ENCODE results near the gene LYZ.

LYZ gene

DNA sequence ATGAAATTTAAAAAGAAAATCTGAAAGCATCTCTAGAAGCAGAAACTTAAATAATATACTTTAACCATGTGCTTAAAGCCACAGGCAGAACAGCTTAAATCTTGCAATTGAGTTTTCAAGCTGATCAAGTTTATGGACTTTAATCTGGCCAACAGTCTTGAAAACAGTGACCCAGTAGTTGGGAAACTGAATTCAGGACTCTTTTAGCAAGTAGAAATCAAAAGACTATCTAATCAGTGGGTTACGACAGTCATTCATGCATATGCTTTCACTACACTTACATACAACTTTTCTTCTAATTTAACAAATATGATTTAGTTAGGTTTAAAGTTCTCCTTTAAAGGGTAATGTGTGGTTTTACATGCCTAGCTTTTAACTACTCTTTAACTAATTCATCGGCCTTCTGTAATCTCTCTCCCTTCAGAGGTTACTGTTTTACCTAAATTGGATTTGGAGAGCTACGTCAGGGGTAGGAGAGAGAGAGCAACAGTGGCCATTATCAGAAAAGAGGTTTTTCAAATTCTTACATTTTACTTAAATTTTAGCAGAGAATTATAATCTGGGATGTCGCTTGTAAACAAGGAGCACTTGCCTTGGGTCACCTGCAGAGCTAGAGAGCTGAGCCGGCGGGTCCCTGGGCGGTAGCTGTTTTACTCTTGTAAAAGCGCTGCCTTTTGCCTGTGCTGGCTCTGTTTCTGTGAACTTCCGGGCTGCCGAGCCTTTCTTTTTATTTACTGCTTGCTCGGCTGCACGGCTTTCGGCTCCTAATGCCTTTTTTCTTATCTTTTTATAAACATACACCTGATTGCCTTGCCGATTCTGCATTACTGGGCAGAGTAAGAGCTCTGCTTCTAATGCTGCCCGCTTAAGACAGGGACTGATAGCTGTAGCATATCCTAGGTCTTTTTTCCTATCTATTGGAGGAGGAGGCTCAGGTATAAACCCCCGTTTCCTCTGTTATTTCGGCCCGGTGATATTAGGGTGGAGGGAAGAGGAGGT, 17.4 kb upstream of the LYZ start:
- DNase-seq (ENCODE audit: low read depth in 1 of 2, low spot score in 1 of 2): no peak
- no peak for TF ChIP-seq JUND (IDR thresholded peaks at IDR 0.05; ENCODE audit: low read depth)
- in situ Hi-C loops (cut with HindIII; ENCODE audit: low pct_unique_long_range_greater_than_20kb, low sequenced_read_pairs): no loop called here

- DNase-seq (ENCODE audit: low read depth in 1 of 2, low spot score in 1 of 2): no peak
- in situ Hi-C loops (cut with HindIII; ENCODE audit: low pct_unique_long_range_greater_than_20kb, low sequenced_read_pairs): no loop called here
- TF ChIP-seq JUND (IDR thresholded peaks at IDR 0.05; ENCODE audit: low read depth): no peak
These were observed 16.7 kb upstream of the LYZ start for GRCh38 chr12:69331519-69331908.

DNA sequence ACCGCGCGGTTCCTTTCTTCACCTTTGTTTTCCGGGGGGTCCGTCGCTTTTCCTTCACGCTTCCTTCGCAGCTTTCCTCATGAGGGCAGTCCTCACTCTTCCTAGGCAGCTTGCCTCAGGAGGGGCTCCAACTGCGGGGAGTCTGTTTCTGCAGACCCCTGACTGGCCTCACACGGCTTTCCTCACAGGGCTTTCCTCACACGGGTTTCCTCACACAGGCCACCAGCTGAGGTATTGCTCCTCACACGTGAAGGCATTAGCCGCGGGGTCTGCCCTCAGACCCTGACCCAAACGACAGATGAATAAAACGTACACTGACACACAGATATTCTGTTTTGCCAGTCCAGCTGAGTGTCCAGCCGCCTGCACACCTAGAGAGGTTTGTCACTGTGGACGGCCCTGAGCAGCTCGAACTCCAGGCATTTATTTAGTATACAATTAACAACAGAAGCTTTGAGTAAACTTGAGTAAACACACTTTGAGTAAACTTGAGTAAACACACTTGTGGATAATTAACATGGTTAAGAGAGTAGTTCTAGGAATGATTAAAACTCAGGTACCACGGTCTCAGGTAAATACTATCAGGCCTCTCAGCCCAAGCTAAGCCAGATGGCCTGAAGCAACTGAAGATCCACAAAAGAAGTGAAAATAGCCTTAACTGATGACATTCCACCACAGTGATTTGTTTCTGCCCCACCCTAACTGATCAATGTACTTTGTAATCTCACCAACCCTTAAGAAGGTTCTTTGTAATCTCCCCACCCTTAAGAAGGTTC, 16.1 kb upstream of the LYZ start:
- TF ChIP-seq JUND (IDR thresholded peaks at IDR 0.05; ENCODE audit: low read depth): no peak
- in situ Hi-C loops (cut with HindIII; ENCODE audit: low pct_unique_long_range_greater_than_20kb, low sequenced_read_pairs): no loop called here

DNA sequence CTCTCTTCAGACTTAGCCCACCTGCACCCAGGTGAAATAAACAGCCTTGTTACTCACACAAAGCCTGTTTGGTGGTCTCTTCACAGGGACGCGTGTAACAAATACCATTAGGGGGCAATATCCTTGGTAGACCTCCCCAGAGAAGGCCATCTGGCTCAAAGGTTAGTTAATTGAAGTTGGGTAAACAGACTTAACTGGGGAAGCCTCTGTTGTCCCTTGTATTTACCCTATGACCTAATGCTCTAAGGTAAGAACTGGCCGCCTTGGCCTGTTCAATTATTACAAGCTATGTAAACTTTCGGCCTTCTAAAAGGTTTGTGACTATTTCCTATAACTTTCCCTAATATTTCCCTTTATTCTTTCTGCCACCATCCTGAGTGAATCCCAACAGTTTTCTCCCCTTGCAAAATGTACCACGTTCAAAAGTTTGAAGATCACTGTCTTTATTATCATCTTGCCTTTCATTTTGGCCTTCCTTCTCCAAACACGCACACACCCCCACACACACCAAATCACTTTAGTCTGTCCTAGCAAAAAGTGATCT, 15.3 kb upstream of the LYZ start:
- in situ Hi-C loops (cut with HindIII; ENCODE audit: low pct_unique_long_range_greater_than_20kb, low sequenced_read_pairs): no loop called here
- TF ChIP-seq JUND (IDR thresholded peaks at IDR 0.05; ENCODE audit: low read depth): no peak
- no peak for DNase-seq (ENCODE audit: low read depth in 1 of 2, low spot score in 1 of 2)

More for the DNA sequence above, 16.1 kb upstream of the LYZ start:
- no peak for DNase-seq (ENCODE audit: low read depth in 1 of 2, low spot score in 1 of 2)

DNA sequence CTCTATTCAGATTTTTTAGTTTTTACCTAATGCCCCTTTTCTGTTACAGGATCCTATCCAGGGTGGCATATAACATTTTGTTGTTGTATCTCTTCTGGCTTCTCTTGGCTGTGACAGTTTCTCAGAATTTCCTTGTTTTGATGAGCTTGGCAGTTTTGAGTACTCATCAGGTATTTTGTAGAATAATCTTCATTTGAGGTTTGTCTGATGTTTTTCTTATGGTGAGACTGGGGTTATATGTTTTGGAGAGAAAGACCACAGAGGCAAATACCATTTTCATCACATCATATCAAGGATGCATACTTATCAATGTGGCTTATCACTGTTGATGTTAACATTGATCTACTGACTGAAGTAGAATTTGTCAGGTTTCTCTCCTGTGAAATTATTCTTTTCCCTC, 14.0 kb upstream of the LYZ start:
- no peak for TF ChIP-seq JUND (IDR thresholded peaks at IDR 0.05; ENCODE audit: low read depth)

DNA sequence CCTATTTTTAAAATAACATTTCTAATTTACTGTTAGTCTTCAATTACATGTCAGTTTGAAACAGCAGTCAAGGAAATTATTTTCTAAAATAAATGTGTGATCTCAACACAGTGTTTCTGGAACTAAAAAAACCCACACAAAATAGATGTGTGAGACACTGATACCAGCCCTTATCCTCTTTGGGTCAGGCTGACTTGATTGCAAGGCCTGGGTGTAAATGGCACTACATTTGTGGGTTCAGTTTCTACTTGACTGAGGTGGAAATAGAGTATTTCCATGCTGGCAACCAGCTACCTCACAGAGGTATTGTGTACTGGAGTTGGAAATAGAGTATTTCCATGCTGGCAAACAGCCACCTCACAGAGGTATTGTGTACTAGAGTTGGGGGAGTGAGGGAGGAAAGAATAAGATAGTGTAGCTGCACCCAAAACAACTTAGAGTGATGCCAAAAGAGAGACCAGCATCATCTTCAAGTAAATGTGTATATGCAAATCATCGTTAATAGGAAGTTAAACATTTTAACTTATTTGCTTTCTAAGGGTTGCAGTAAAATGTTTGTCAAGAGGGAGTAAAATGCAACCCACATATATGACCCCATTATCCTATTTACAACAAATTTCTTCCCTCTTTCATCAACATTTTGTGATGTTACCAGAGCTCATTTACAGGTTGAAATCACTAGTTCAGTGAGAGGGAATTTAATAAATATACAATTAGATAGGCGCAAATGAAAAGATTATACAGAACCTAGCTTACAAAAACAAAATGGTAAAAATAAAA, 10.7 kb upstream of the LYZ start:
- no peak for TF ChIP-seq JUND (IDR thresholded peaks at IDR 0.05; ENCODE audit: low read depth)

More for the DNA sequence above, 14.0 kb upstream of the LYZ start:
- DNase-seq (ENCODE audit: low read depth in 1 of 2, low spot score in 1 of 2): no peak
- in situ Hi-C loops (cut with HindIII; ENCODE audit: low pct_unique_long_range_greater_than_20kb, low sequenced_read_pairs): no loop called here

DNA sequence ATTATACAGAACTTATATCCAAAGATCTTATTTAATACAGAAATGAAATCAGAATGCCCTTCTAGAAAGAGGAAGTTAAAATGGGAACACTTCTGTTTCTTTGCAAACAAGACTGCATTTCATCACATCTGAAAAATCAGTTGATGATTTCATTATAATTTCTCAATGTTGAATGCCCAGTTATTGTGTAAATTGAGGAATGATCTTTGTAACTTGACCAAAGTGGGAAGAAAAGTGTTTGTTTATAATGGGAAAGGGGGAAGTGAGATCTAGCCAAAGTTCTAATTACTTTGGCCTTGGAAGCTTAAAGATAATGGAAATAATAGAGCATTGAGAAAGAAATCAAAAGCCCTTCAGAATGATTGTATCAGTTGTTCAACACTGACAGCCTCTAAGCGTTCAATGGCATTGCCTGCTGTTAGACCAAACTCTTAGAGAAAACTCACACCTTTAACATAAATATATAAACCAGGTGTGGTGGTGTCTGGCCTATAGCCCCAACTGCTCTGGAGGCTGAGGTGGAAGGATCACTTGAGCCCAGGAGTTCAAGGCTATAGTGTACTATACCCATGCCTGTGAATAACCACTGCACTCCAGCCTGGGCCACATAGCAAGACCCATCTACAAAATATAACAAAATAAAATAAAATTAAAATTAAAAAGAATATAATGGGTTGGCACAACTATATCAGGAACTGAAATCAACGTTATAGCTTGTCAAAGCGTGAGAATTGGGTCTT, 9.9 kb upstream of the LYZ start:
- DNase-seq (ENCODE audit: low read depth in 1 of 2, low spot score in 1 of 2): no peak
- in situ Hi-C loops (cut with HindIII; ENCODE audit: low pct_unique_long_range_greater_than_20kb, low sequenced_read_pairs): no loop called here
- TF ChIP-seq JUND (IDR thresholded peaks at IDR 0.05; ENCODE audit: low read depth): no peak

More for the DNA sequence above, 10.7 kb upstream of the LYZ start:
- in situ Hi-C loops (cut with HindIII; ENCODE audit: low pct_unique_long_range_greater_than_20kb, low sequenced_read_pairs): no loop called here
- DNase-seq (ENCODE audit: low read depth in 1 of 2, low spot score in 1 of 2): no peak

DNA sequence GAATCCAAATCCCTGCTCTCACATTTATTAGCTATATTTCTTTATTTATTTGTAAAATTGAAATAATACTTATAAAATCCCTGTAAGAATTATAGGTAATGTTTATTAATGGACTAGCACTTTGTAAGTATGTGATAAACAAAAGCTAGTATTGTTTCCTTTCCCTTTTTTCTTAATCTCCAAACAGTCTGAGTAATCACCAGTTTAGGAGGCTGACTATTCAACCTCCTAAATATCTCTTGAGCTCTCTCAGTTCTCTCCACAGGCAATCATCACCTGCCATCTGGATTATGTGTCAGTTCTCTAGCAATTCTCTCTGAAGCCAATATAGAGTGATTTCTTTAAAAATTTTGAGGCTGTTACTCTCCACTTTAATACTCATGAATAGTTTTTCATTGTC, 9.2 kb upstream of the LYZ start:
- in situ Hi-C loops (cut with HindIII; ENCODE audit: low pct_unique_long_range_greater_than_20kb, low sequenced_read_pairs): no loop called here
- no peak for DNase-seq (ENCODE audit: low read depth in 1 of 2, low spot score in 1 of 2)
- no peak for TF ChIP-seq JUND (IDR thresholded peaks at IDR 0.05; ENCODE audit: low read depth)

- no peak for DNase-seq (ENCODE audit: low read depth in 1 of 2, low spot score in 1 of 2)
- in situ Hi-C loops (cut with HindIII; ENCODE audit: low pct_unique_long_range_greater_than_20kb, low sequenced_read_pairs): no loop called here
- TF ChIP-seq JUND (IDR thresholded peaks at IDR 0.05; ENCODE audit: low read depth): no peak
These were observed 8.2 kb upstream of the LYZ start for GRCh38 chr12:69339999-69340398.

GRCh38 chr12:69341328-69341727, 6.9 kb upstream of the LYZ start:
- TF ChIP-seq JUND (IDR thresholded peaks at IDR 0.05; ENCODE audit: low read depth): no peak
- in situ Hi-C loops (cut with HindIII; ENCODE audit: low pct_unique_long_range_greater_than_20kb, low sequenced_read_pairs): no loop called here
- no peak for DNase-seq (ENCODE audit: low read depth in 1 of 2, low spot score in 1 of 2)

- no peak for DNase-seq (ENCODE audit: low read depth in 1 of 2, low spot score in 1 of 2)
- TF ChIP-seq JUND (IDR thresholded peaks at IDR 0.05; ENCODE audit: low read depth): no peak
- in situ Hi-C loops (cut with HindIII; ENCODE audit: low pct_unique_long_range_greater_than_20kb, low sequenced_read_pairs): no loop called here
These were observed 5.8 kb upstream of the LYZ start for GRCh38 chr12:69342421-69342820.

Measured in T47D (cell line).